Measurements from ENCODE around the gene MEGF8. TPM values are rescaled to one million over a fixed set of nuclear protein-coding genes. Genes with fewer than 3 reads are reported as not detected.

The MEGF8 gene
- total and polyA plus RNA-seq, 2 of the 8 experiments (the other 6 are each of a cell fraction or from before 2014, with no cell fraction given) = 13.0 to 23.7 TPM

GRCh38 chr19:42313840-42314755 is 11.3 kb upstream of the MEGF8 start (continued):
- TF ChIP-seq CHD7 (IDR thresholded peaks at IDR 0.05; ENCODE audit: insufficient replicate concordance, low read length) = no peak
- TF ChIP-seq MAFK (IDR thresholded peaks at IDR 0.05; ENCODE audit: low read depth, low read length) = no peak
- TF ChIP-seq RNF2 (IDR thresholded peaks at IDR 0.05; ENCODE audit: borderline replicate concordance, low read depth, low read length, missing control alignments, poor library complexity, severe bottlenecking) = no peak
- TF ChIP-seq ASH2L (IDR thresholded peaks at IDR 0.05; ENCODE audit: low read length) = no peak
- no peak for TF ChIP-seq RBBP5 (IDR thresholded peaks at IDR 0.05; ENCODE audit: borderline replicate concordance, low read depth, low read length)
- no peak for TF ChIP-seq KDM4A (IDR thresholded peaks at IDR 0.05; ENCODE audit: low read depth, low read length, severe bottlenecking)
- no peak for TF ChIP-seq NRF1 (IDR thresholded peaks at IDR 0.05; ENCODE audit: low read depth, low read length)
- TF ChIP-seq SAP30 (IDR thresholded peaks at IDR 0.05; ENCODE audit: insufficient read depth, insufficient replicate concordance, low read length) = no peak
- TF ChIP-seq CBX8 (IDR thresholded peaks at IDR 0.05; ENCODE audit: borderline replicate concordance, low read depth, low read length) = no peak
